HCT116 (cell line): ENCODE results near the gene KIFAP3. TPM values are rescaled to one million over a fixed set of nuclear protein-coding genes. Genes with fewer than 3 reads are reported as not detected.

Experiments
- ATAC-seq: fragments of 200-7000 bp; cut with Tn5 transposase; 2 replicates; pipeline ENCODE4 v1.9.1; 2020; ENCODE audit warnings: mild to moderate bottlenecking, moderate library complexity
- BruUV-seq: library from RNA; stranded (reverse); fragments of 400-500 nt; replicated peaks from 2 replicates; lab custom pipeline; 2021; lab: Mats Ljungman, UMichigan
- CTCF ChIA-PET: fragments of 300-600 bp; sonication (Branson Sonifier 250); formaldehyde crosslinking; loops from one replicate; lab custom pipeline; 2021; ENCODE audit warnings: antibody characterized with exemption; lab: Charles Lee
- POLR2A ChIA-PET: fragments of 300-600, 350-600 bp; sonication (Branson Sonifier 250); formaldehyde crosslinking; loops from one replicate; lab custom pipeline; 2021; ENCODE audit warnings: antibody characterized with exemption; lab: Charles Lee
- RAD21 ChIA-PET, 2 experiments: fragments of 300-600 bp; sonication (Branson Sonifier 250); formaldehyde crosslinking; loops; one replicate each; lab custom pipeline; 2023; ENCODE audit warnings: low total read pairs in 2 of 2; ENCODE audit not compliant: uncharacterized antibody in 2 of 2, unreplicated experiment in 2 of 2, low non-redundant PET in 1 of 2; lab: Charles Lee
- DNase-seq: peaks from one replicate; pipeline ENCODE4 v3.0.0-alpha.2; 2010; ENCODE audit warnings: low read depth, low spot score
- H2AFZ ChIP-seq: fragments of 200-600 bp; shearing (Covaris generic), sonication (generic); 2 replicates; pipeline ENCODE4 v1.6.1; 2017; ENCODE audit warnings: low read depth, mixed run types, mixed read lengths, antibody characterized with exemption, low read length; ENCODE audit not compliant: poor library complexity, severe bottlenecking
- H3K27ac ChIP-seq: 2 replicates; pipeline ENCODE4 v1.5.1; 2012; ENCODE audit warnings: low read depth, low read length
- H3K27me3 ChIP-seq: fragments of 200-600 bp; sonication (generic); 2 replicates; pipeline ENCODE4 v1.6.1; 2016; ENCODE audit warnings: mixed run types, low read length, mixed read lengths; ENCODE audit not compliant: insufficient read depth
- H3K36me3 ChIP-seq, 2 experiments: fragments of 200-500 bp in 1 of 2; fragments of 200-600 bp in 1 of 2; sonication (Bioruptor generic) in 1 of 2; sonication (generic) in 1 of 2; 2 replicates each; pipeline versions ENCODE4 v1.5.1 to v1.6.1; 2014 to 2016; ENCODE audit warnings: low read length in 2 of 2, inconsistent platforms in 1 of 2, mixed read lengths in 1 of 2, mixed run types in 1 of 2; ENCODE audit not compliant: insufficient read depth in 2 of 2, control insufficient read depth in 1 of 2
- H3K4me1 ChIP-seq, 2 experiments: fragments of 200-600 bp in 1 of 2; sonication (generic) in 1 of 2; 2 replicates each; pipeline versions ENCODE4 v1.5.1 to v1.6.1; 2012 to 2017; ENCODE audit warnings: low read length in 2 of 2, inconsistent platforms in 1 of 2, mild to moderate bottlenecking in 1 of 2, mixed read lengths in 1 of 2, mixed run types in 1 of 2, moderate library complexity in 1 of 2; ENCODE audit not compliant: insufficient read depth in 2 of 2, control insufficient read depth in 1 of 2
- H3K4me2 ChIP-seq: fragments of 200-600 bp; sonication (generic); 2 replicates; pipeline ENCODE4 v1.6.1; 2017; ENCODE audit warnings: mixed run types, low read length, mixed read lengths
- H3K4me3 ChIP-seq, 2 experiments: fragments of 200-600 bp in 1 of 2; sonication (generic) in 1 of 2; replicated peaks in 1 of 2; 2 replicates each; pipeline ENCODE4 v1.5.1; 2011 to 2016; ENCODE audit warnings: low read length in 2 of 2, control low read depth in 1 of 2, low read depth in 1 of 2, mild to moderate bottlenecking in 1 of 2, mixed read lengths in 1 of 2, mixed run types in 1 of 2
- H3K79me2 ChIP-seq: fragments of 200-600 bp; sonication (generic); 2 replicates; pipeline ENCODE4 v1.6.1; 2017; ENCODE audit warnings: mild to moderate bottlenecking, mixed run types, low read length, moderate library complexity, mixed read lengths; ENCODE audit not compliant: insufficient read depth
- H3K9ac ChIP-seq: fragments of 200-600 bp; sonication (generic); 2 replicates; pipeline ENCODE4 v1.6.1; 2016; ENCODE audit warnings: low read length, mixed read lengths
- H3K9me2 ChIP-seq: fragments of 200-600 bp; sonication (generic), shearing (Covaris generic); 2 replicates; pipeline ENCODE4 v1.6.1; 2017; ENCODE audit warnings: mixed run types, mild to moderate bottlenecking, moderate library complexity; ENCODE audit not compliant: insufficient read depth
- H3K9me3 ChIP-seq, 2 experiments: fragments of 200-500 bp in 1 of 2; fragments of 200-600 bp in 1 of 2; sonication (Bioruptor generic) in 1 of 2; sonication (generic) in 1 of 2; 2 replicates each; pipeline ENCODE4 v1.6.1; 2014 to 2017; ENCODE audit warnings: low read length in 2 of 2, mixed read lengths in 2 of 2, inconsistent platforms in 1 of 2, low read depth in 1 of 2, mild to moderate bottlenecking in 1 of 2, mixed run types in 1 of 2, moderate library complexity in 1 of 2; ENCODE audit not compliant: control insufficient read depth in 1 of 2, insufficient read depth in 1 of 2
- H4K20me1 ChIP-seq: fragments of 200-600 bp; sonication (generic), shearing (Covaris generic); 2 replicates; pipeline ENCODE4 v1.6.1; 2017; ENCODE audit warnings: mixed run types, mild to moderate bottlenecking, moderate library complexity; ENCODE audit not compliant: insufficient read depth
- CBX3 ChIP-seq: IDR thresholded peaks from 2 replicates; pipeline ENCODE4 v1.6.1; 2012; ENCODE audit warnings: low read depth
- CEBPB ChIP-seq: IDR thresholded peaks from 2 replicates; pipeline ENCODE4 v1.6.1; 2012; ENCODE audit warnings: low read depth
- CTCF ChIP-seq, 3 experiments: fragments of 200-600 bp in 1 of 3; sonication (generic) in 1 of 3; IDR thresholded peaks in 2 of 3; conservative IDR thresholded peaks in 1 of 3; 2 replicates each; pipeline ENCODE4 v1.5.1; 2012 to 2017; ENCODE audit warnings: low read depth in 2 of 3, low read length in 2 of 3, antibody characterized with exemption in 1 of 3, borderline replicate concordance in 1 of 3, control low read depth in 1 of 3, mild to moderate bottlenecking in 1 of 3, mixed read lengths in 1 of 3, mixed run types in 1 of 3, moderate library complexity in 1 of 3; ENCODE audit not compliant: insufficient read depth in 1 of 3
- ELF1 ChIP-seq: IDR thresholded peaks from 2 replicates; pipeline ENCODE4 v1.6.1; 2012; ENCODE audit warnings: low read depth, borderline replicate concordance
- EZH2phosphoT487 ChIP-seq: fragments of 200-600 bp; IDR thresholded peaks from 2 replicates; pipeline ENCODE4 v1.6.1; 2018; ENCODE audit warnings: antibody characterized with exemption, borderline replicate concordance
- FOSL1 ChIP-seq: IDR thresholded peaks from 2 replicates; pipeline ENCODE4 v1.6.1; 2012; ENCODE audit warnings: low read depth
- JUND ChIP-seq: IDR thresholded peaks from 2 replicates; pipeline ENCODE4 v1.6.1; 2012
- MAX ChIP-seq: IDR thresholded peaks from 2 replicates; pipeline ENCODE4 v1.6.1; 2012
- POLR2A ChIP-seq: IDR thresholded peaks from 2 replicates; pipeline ENCODE4 v1.7.0; 2011; ENCODE audit warnings: borderline replicate concordance; ENCODE audit not compliant: insufficient read depth, insufficient read length; ENCODE audit errors: extremely low read depth
- POLR2AphosphoS5 ChIP-seq: IDR thresholded peaks from 2 replicates; pipeline ENCODE4 v1.6.1; 2011; ENCODE audit warnings: mild to moderate bottlenecking, low read depth, low read length, moderate library complexity
- RAD21 ChIP-seq: IDR thresholded peaks from 2 replicates; pipeline ENCODE4 v1.6.1; 2012; ENCODE audit warnings: low read depth, mild to moderate bottlenecking
- SIN3A ChIP-seq: IDR thresholded peaks from 2 replicates; pipeline ENCODE4 v1.6.1; 2012; ENCODE audit warnings: low read depth
- SP1 ChIP-seq: IDR thresholded peaks from 2 replicates; pipeline ENCODE4 v1.6.1; 2012; ENCODE audit warnings: low read depth
- SRF ChIP-seq: IDR thresholded peaks from 2 replicates; pipeline ENCODE4 v1.6.1; 2012; ENCODE audit warnings: low read depth
- TCF7L2 ChIP-seq: IDR thresholded peaks from 2 replicates; pipeline ENCODE4 v1.7.0; 2011; ENCODE audit warnings: borderline replicate concordance, inconsistent platforms; ENCODE audit not compliant: insufficient read depth, insufficient read length; ENCODE audit errors: extremely low read depth
- YY1 ChIP-seq: IDR thresholded peaks from 2 replicates; pipeline ENCODE4 v1.6.1; 2011; ENCODE audit warnings: low read length, low read depth, moderate library complexity, mild to moderate bottlenecking; ENCODE audit not compliant: insufficient replicate concordance; ENCODE audit errors: extremely low read depth
- ZBTB33 ChIP-seq: IDR thresholded peaks from 2 replicates; pipeline ENCODE4 v1.6.1; 2011; ENCODE audit warnings: mild to moderate bottlenecking, low read length, moderate library complexity; ENCODE audit not compliant: insufficient replicate concordance; ENCODE audit errors: extremely low read depth
- ZNF274 ChIP-seq: fragments of 200-500 bp; sonication (Bioruptor generic); IDR thresholded peaks from 2 replicates; pipeline ENCODE4 v1.6.1; 2014; ENCODE audit warnings: mild to moderate bottlenecking, low read depth, low read length, inconsistent platforms
- intact Hi-C: fragments of 100-400 bp; cut with micrococcal nuclease; formaldehyde crosslinking; loops from 2 replicates; pipeline ENCODE4 v1.10.0; 2022
- total RNA-seq: library from RNA; stranded (reverse); gene quantifications from one replicate; pipeline ENCODE4 v1.2.1, GENCODE V29; 2021; ENCODE audit not compliant: unreplicated experiment
- TF ChIP-seq, protein P1 (sequence below): IDR thresholded peaks from 2 replicates; pipeline ENCODE4 v1.6.1; 2012; ENCODE audit warnings: low read depth
- TF ChIP-seq, protein P2 (sequence below): IDR thresholded peaks from 2 replicates; pipeline ENCODE4 v1.6.1; 2012

Gene KIFAP3
- total RNA-seq, 1 experiment from 2014 or later, result 10.8 TPM

DNA sequence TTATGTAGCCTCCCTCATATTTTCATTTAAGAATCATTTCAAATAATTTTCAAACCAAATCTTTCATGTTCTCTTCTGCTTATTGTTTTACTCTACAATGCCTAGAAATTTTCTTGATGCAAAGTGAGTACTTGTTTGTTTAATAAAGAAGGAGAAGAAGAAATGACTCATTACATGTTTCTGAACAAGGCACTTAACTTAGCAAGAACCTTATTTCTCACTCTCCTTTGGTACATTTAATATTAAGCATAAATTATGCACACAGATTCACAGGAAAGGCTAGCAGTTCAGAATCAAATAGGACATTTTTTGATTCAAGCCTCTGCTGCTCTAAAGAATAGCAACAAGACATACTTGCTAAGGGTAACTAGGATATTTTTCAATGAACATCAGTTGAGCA lies 189.9 kb downstream of the KIFAP3 start:
- no peak overlapping the region for H3K27ac ChIP-seq
- H3K79me2 ChIP-seq, result peaks cover 13% of the 10 kb centered on the region
- H3K27me3 ChIP-seq, result no peaks in the 10 kb centered on the region
- CTCF ChIA-PET, result no interaction called here
- POLR2A ChIA-PET, result no interaction called here
- DNase-seq (no peak), ATAC-seq (no peak)
- H3K9me3 ChIP-seq, result no peaks in the 10 kb centered on the region
- H3K9me2 ChIP-seq, result no peaks in the 10 kb centered on the region
- H3K4me2 ChIP-seq, result no peak overlapping the region
- no peak overlapping the region for H3K4me3 ChIP-seq
- no peaks in the 10 kb centered on the region for H3K4me1 ChIP-seq
- RAD21 ChIA-PET, result no interaction called here
- TF ChIP-seq RAD21 (no peak), SRF (no peak), POLR2A (no peak), YY1 (no peak), SP1 (no peak), FOSL1 (no peak), MAX (no peak), EZH2phosphoT487 (no peak), ZBTB33 (no peak), CBX3 (no peak), SIN3A (no peak), JUND (no peak), CEBPB (no peak), ZNF274 (no peak), POLR2AphosphoS5 (no peak), ELF1 (no peak), TCF7L2 (no peak), CTCF (IDR thresholded peaks at IDR 0.05 in 2 of 3, conservative IDR thresholded peaks at IDR 0.05 in 1 of 3; ENCODE audit: borderline replicate concordance in 1 of 3, insufficient read depth in 1 of 3, low read depth in 2 of 3, low read length in 2 of 3) (no peak)
- TF ChIP-seq, protein P1, sequence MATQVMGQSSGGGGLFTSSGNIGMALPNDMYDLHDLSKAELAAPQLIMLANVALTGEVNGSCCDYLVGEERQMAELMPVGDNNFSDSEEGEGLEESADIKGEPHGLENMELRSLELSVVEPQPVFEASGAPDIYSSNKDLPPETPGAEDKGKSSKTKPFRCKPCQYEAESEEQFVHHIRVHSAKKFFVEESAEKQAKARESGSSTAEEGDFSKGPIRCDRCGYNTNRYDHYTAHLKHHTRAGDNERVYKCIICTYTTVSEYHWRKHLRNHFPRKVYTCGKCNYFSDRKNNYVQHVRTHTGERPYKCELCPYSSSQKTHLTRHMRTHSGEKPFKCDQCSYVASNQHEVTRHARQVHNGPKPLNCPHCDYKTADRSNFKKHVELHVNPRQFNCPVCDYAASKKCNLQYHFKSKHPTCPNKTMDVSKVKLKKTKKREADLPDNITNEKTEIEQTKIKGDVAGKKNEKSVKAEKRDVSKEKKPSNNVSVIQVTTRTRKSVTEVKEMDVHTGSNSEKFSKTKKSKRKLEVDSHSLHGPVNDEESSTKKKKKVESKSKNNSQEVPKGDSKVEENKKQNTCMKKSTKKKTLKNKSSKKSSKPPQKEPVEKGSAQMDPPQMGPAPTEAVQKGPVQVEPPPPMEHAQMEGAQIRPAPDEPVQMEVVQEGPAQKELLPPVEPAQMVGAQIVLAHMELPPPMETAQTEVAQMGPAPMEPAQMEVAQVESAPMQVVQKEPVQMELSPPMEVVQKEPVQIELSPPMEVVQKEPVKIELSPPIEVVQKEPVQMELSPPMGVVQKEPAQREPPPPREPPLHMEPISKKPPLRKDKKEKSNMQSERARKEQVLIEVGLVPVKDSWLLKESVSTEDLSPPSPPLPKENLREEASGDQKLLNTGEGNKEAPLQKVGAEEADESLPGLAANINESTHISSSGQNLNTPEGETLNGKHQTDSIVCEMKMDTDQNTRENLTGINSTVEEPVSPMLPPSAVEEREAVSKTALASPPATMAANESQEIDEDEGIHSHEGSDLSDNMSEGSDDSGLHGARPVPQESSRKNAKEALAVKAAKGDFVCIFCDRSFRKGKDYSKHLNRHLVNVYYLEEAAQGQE, result no peak
- TF ChIP-seq, protein P2, sequence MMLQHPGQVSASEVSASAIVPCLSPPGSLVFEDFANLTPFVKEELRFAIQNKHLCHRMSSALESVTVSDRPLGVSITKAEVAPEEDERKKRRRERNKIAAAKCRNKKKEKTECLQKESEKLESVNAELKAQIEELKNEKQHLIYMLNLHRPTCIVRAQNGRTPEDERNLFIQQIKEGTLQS, result no peak
- H3K9ac ChIP-seq, result no peak overlapping the region
- H4K20me1 ChIP-seq, result no peaks in the 10 kb centered on the region
- H3K36me3 ChIP-seq, result peaks cover 6 to 12% of the 10 kb centered on the region in 2 experiments; a peak in 3 of 4 replicates
- no TSS peak for BruUV-seq
- H2AFZ ChIP-seq, result no peak overlapping the region
- intact Hi-C loops, result no loop called here
